Measurements from ENCODE around the gene CNTD1.
A peak's percentile ranks its signal among the peaks of the same experiment; 100 is the strongest.

Gene CNTD1

GRCh38 chr17:42803074-42803883 lies 4.6 kb downstream of the CNTD1 start:
- no peak for DNase-seq (ENCODE audit: low read depth in 3 of 3)

- DNase-seq (ENCODE audit: low read depth in 3 of 3) = no peak
Measured at GRCh38 chr17:42804918-42805367, 6.3 kb downstream of the CNTD1 start.

GRCh38 chr17:42806249-42806648 lies 7.6 kb downstream of the CNTD1 start:
- DNase-seq (ENCODE audit: low read depth in 3 of 3) = no peak

- DNase-seq (ENCODE audit: low read depth in 3 of 3) = no peak
Measured at GRCh38 chr17:42809250-42809649, 10.6 kb downstream of the CNTD1 start.

GRCh38 chr17:42814633-42815399 lies 16.2 kb downstream of the CNTD1 start:
- DNase-seq (ENCODE audit: low read depth in 3 of 3) = no peak

- DNase-seq (ENCODE audit: low read depth in 3 of 3) = no peak
Measured at GRCh38 chr17:42817866-42818265, 19.2 kb downstream of the CNTD1 start.

GRCh38 chr17:42818379-42818778 lies 19.7 kb downstream of the CNTD1 start:
- no peak for DNase-seq (ENCODE audit: low read depth in 3 of 3)

GRCh38 chr17:42819939-42820535 lies 21.4 kb downstream of the CNTD1 start:
- peak; percentile 41 to 67 (median 48) for DNase-seq (ENCODE audit: low read depth in 3 of 3)

- DNase-seq (ENCODE audit: low read depth in 3 of 3) = no peak
Measured at GRCh38 chr17:42821176-42821575, 22.5 kb downstream of the CNTD1 start.

- no peak for DNase-seq (ENCODE audit: low read depth in 3 of 3)
Measured at GRCh38 chr17:42827472-42827871, 28.8 kb downstream of the CNTD1 start.

GRCh38 chr17:42830971-42831370 lies 32.3 kb downstream of the CNTD1 start:
- no peak for DNase-seq (ENCODE audit: low read depth in 3 of 3)

- DNase-seq (ENCODE audit: low read depth in 3 of 3) = no peak
Measured at GRCh38 chr17:42832213-42832933, 33.7 kb downstream of the CNTD1 start.

GRCh38 chr17:42832934-42833766 lies 34.5 kb downstream of the CNTD1 start, which contains the start of gene PSME3:
Gene PSME3 (plus strand): TSS chr17:42833397. CDS start chr17:42833632, 235 bp downstream.
- DNase-seq (ENCODE audit: low read depth in 3 of 3) = peak; percentile 78 to 89 (median 80)

- DNase-seq (ENCODE audit: low read depth in 3 of 3) = no peak
Measured at GRCh38 chr17:42833767-42834422, 35.2 kb downstream of the CNTD1 start.

- DNase-seq (ENCODE audit: low read depth in 3 of 3) = no peak
Measured at GRCh38 chr17:42835732-42836131, 37.1 kb downstream of the CNTD1 start.

- DNase-seq (ENCODE audit: low read depth in 3 of 3) = no peak
Measured at GRCh38 chr17:42841975-42842685, 43.5 kb downstream of the CNTD1 start.

GRCh38 chr17:42843358-42843934 lies 44.8 kb downstream of the CNTD1 start:
- DNase-seq (ENCODE audit: low read depth in 3 of 3) = no peak

- no peak for DNase-seq (ENCODE audit: low read depth in 3 of 3)
Measured at GRCh38 chr17:42844271-42844670, 45.6 kb downstream of the CNTD1 start, which contains the start of gene AOC2. Gene AOC2 (plus strand): TSS chr17:42844580. CDS start chr17:42844627, 47 bp downstream.

Data from stimulated activated CD4-positive, alpha-beta T cell treated with anti-CD3 and anti-CD28 coated beads, TNF-alpha, amount 100 ng/mL, for 24 hours (primary cell).